NOMO-1 (cell line): Measurements from ENCODE around the gene HCAR1.
"Not testable (repeated sequence)": the region's sequence is repeated elsewhere in the genome, so short reads cannot be mapped to it uniquely, and the experiment has no call there.

Experiments used
- DNase-seq, 2 experiments: peaks; one replicate each; lab custom pipeline; 2025; ENCODE audit not compliant: unreplicated experiment in 2 of 2; lab: John Stamatoyannopoulos, UW

Gene HCAR1

GRCh38 chr12:122730215-122731014 is at the start of gene HCAR1:
Gene HCAR1, minus strand, starts transcription at chr12:122730844. Its CDS starts 505 bp downstream, at chr12:122730339.
- no peak for DNase-seq

DNA sequence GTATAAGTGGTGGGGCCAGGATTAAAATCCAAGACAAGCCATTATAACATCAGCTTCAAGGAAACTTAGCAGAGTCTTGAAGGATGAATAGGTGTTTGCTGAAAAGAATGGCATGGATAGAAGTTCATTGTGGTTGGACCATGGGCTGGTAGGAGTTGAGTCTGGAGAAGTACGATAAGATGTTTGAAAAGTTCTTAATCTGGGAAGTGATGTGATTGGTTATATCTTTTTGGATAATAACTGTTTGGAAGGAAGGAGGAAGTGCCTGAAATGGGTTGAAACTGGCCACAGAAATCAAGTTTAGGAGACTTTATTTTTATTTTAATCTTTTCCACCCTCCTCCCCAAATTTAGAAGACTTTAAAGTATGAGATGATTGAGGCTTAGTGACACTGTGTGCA is 26.9 kb upstream of the HCAR1 start:
- DNase-seq = no peak

GRCh38 chr12:122754790-122755189 is 24.1 kb upstream of the HCAR1 start:
- no peak for DNase-seq

- peak; percentile 28 to 49 for DNase-seq
These were observed 22.6 kb upstream of the HCAR1 start for GRCh38 chr12:122753319-122753650.

DNA sequence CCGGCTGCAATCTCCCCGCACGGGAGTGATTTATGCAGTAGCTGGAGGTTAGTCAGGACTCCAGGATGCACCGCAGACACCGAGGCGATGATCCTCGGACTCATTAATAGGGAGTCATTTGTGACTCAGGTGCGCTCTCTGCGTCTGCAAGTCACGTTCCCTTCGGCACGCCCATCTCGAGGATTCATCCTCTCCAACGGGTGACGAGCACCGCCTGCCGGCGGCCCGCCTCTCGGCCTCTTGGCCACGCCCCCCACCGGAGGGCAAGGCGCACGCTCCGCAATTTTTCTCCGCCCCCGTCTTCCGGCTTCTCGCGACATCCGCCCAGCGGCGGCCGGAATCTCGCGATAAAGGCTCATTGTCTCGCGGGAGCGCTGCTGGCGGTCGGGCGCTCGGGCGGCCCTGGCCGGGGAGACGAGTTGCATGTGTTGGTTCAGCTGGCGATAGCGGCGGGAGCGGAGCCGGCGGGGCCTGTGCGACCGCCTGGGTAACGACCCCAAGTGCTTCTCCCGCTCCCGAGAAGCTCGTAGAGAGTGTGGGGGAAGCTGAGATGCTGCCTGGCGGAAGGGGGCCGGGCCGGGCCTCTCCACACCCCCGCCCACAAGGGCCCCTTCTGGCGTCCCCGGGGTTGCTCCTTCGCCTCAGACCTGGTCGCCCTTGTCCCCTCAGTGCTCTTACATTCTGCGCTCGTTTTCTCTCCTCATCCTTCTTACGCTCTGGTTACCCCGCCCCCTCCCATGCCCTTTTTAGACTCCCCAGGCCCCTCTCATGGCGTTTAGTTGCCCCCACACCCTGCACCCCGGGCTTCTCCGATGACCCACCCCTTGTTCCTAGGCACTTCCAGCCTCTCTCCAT is 22.0 kb upstream of the HCAR1 start, which contains the start of gene DENR:
TSS of gene DENR (plus strand) at position 361 of the 855 bp plus-strand sequence. CDS start 878 bp downstream, outside the sequence.
- DNase-seq = peak; percentile 97

DNA sequence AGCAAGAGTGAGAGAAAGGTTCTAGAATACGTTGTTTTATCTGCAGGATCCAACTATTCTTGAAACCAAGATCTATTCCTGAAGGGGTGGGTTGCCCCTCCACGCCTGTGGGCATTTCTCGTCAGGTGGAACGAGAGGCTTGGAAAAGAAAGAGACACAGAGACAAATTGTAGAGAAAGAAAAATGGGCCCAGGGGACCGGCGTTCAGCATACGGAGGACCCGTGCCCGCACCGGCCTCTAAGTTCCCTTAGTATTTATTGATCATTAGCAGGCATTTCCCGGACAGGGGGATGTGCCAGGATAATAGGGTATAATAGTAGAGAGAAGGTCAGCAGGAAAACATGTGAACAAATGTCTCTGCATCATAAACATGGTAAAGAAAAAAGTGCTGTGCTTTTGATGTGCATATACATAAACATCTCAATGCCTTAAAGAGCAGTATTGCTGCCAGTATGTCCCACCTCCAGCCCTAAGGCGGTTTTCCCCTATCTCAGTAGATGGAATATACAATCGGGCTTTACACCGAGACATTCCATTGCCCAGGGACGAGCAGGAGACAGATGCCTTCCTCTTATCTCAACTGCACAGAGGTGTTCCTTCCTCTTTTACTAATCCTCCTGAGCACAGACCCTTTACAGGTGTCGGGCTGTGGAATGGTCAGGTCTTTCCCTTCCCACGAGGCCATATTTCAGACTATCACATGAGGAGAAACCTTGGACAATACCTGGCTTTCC is 20.3 kb upstream of the HCAR1 start:
- DNase-seq = not testable (repeated sequence)

DNA sequence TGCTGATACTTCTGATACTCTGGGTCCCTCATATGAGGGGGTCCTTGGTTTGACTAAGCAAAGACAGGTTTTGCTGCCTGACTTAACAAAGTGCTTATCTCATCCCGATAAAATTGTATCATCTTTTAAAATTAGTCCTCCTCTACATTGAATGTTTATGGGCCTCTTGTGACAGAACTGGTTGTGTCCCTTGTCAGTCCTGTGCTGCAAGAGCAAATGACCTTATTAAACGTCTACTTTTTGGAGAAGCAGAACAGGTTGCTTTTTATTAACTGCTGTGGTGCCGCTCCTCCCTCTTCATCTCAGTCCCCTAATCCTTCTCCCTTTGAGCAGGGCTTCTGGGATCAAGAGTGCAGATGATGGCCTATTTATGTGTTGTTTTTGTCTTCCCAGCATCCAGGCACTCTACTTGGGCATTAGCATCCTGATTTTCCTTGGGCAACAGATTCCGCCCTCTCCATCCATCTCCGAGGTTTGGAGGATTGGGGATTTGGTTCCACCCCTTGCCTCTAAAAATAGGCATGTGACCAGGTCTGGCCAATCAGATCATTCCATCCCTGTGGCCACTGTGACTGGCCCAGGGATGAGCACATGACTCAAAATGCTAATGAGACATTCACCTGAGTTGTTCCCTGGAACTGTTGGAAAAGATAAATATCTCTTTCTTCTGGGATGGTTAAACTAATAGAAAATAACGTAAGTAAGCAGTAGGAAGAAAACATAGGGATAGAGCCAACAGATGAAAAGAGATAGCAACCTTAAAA is 19.1 kb upstream of the HCAR1 start:
- DNase-seq = no peak

GRCh38 chr12:122747224-122748135 is 16.8 kb upstream of the HCAR1 start:
- peak in 1 of 2 experiments; percentile 20 for DNase-seq

DNA sequence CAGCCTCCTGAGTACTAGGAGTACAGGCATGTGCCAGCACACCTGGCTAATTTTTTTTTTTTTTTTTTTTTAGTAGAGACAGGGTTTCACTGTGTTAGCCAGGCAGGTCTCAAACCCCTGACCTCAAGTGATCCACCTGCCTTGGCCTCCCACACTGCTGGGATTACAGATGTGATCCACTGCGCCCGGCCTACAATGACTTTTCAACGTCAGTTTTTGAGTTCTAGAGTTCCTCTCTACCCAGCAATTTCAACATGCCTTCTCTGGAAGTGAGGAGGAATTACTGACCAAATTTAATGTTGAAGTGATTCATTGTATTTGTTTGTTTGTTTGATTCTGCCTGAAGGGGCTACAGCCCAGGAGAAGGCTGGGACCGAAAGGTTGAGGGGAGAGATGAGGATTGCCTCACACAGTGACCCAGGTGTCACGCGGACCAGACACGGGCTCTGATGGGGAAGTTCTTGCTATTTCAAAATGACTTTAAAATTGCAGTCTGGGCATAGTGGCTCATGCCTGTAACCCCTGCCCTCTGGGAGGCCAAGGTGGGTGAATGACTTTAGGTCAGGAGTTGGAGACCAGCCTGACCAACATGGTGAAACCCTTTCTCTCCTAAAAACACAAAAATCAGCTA is 13.4 kb upstream of the HCAR1 start:
- DNase-seq = peak; percentile 58 to 59

DNA sequence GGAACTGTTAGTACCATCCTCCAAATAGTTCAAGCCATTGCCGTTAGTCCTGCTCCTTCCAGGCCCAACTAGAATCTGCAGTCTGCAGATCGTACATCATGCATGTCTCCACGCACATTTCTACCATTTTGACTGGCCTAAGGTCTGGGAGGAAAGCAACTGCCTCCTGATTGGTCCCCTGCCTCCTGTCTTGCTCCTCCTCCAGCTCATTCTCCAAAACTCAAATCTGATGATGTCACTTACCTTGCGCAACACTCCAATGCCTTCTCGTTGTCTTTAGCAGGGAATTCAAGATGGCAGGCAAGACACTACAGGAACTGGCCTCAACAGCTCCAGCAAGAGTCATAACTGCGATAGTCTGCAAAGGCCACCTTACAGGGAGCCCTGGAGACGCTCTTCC is 9.7 kb upstream of the HCAR1 start:
- DNase-seq = no peak

DNA sequence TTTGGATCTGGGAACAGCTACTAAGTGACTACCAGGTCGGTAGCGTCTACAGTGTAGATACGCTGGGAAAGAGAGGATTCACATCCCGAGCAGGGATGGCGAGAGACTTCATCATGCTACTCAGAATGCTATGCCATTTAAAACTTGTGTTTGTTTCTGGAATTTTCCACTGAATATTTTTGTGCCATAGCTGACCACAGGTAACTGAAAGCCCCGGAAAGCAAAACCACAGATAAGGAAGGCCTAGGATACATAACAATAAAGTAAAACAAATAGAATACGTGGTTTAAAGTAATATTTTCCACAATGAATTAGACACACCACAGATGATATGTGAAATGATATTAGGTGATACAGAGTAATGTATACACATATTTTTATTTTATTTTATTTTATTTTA is 7.9 kb upstream of the HCAR1 start:
- DNase-seq = no peak

- no peak for DNase-seq
These were observed 2.0 kb upstream of the HCAR1 start for GRCh38 chr12:122732611-122733010.

GRCh38 chr12:122732170-122732569 is 1.5 kb upstream of the HCAR1 start:
- DNase-seq = peak; percentile 26 to 65

GRCh38 chr12:122729583-122730214 is 945 bp downstream of the HCAR1 start:
- no peak for DNase-seq

- DNase-seq = peak; percentile 56 to 71
These were observed 4.5 kb downstream of the HCAR1 start for GRCh38 chr12:122726080-122726558.

- DNase-seq = no peak
These were observed 5.1 kb downstream of the HCAR1 start for GRCh38 chr12:122725452-122726079.

DNA sequence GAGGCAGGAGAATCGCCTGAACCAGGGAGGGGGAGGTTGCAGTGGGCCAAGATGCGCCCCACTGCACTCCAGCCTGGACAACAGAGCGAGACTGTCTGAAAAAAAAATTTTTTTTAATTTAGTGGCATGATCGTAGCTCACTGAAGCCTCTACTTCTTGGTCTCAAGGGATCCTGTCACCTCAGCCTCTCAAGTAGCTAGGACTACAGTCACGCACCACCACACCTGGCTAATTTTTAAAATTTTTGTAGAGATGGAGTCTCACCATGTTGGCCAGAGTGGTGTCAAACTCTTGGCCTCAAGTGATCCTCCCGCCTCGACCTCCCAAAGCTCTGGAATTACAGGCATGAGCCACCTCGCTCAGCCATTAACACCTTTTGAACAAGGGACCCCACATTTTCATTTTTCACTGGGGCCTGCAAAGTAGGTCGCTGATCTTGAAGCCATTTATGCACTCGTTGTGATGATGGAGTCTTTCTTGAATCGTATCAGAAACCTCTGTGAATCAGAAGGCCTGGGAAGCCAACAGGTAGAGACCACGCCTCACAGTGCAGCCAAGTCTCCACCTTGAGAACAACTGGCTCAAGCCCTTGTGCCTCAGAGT is 5.9 kb downstream of the HCAR1 start:
- DNase-seq = no peak
